ENCODE measurements around the gene PTPRCAP. TPM values are rescaled to one million over a fixed set of nuclear protein-coding genes. Genes with fewer than 3 reads are reported as not detected.

PTPRCAP gene
- total and polyA plus RNA-seq, 9 of the 15 experiments (the other 6 are each of a cell fraction or from before 2014, with no cell fraction given) = 0.22 to 2.0 (median 1.1) TPM; not detected in 4

GRCh38 chr11:67401495-67402191 is 35.8 kb downstream of the PTPRCAP start, which contains the start of gene PPP1CA (continued):
- TF ChIP-seq SNRNP70 (optimal IDR thresholded peaks at IDR 0.05; ENCODE audit: low read depth, low read length) = no peak
- peak; percentile 61 for TF ChIP-seq KDM5B (IDR thresholded peaks at IDR 0.05; ENCODE audit: insufficient replicate concordance, low read depth, low read length)
- no peak for TF ChIP-seq FOS (IDR thresholded peaks at IDR 0.05; ENCODE audit: extremely low read depth, insufficient read length)
- peak; percentile 52 to 90 (median 85) for TF ChIP-seq YY1 (IDR thresholded peaks at IDR 0.05; ENCODE audit: borderline replicate concordance in 1 of 3, control insufficient read depth in 1 of 3, extremely low read depth in 1 of 3, insufficient read depth in 3 of 3, insufficient read length in 1 of 3, insufficient replicate concordance in 2 of 3, low read depth in 1 of 3, low read length in 2 of 3)
- no peak for TF ChIP-seq SP1 (CRISPR knock-in tag; IDR thresholded peaks at IDR 0.05)
- no peak for TF ChIP-seq HEY1 (CRISPR knock-in tag; IDR thresholded peaks at IDR 0.05; ENCODE audit: borderline replicate concordance)
- no peak for TF ChIP-seq ZBTB34 (CRISPR knock-in tag; IDR thresholded peaks at IDR 0.05)
- TF ChIP-seq MEF2A (IDR thresholded peaks at IDR 0.05; ENCODE audit: control insufficient read depth, low read depth, low read length) = no peak
- TF ChIP-seq HMG20B (CRISPR knock-in tag; IDR thresholded peaks at IDR 0.05) = no peak
- TF ChIP-seq HMG20A (CRISPR knock-in tag; conservative IDR thresholded peaks at IDR 0.05) = no peak
- no peak for TF ChIP-seq BRF2 (IDR thresholded peaks at IDR 0.05; ENCODE audit: borderline replicate concordance, insufficient read depth, insufficient read length)
- peak; percentile 10; the same call in 1 of the 2 replicates for TF ChIP-seq MBD2 (IDR thresholded peaks at IDR 0.05; ENCODE audit: borderline replicate concordance, low read depth)
- TF ChIP-seq NR0B1 (IDR thresholded peaks at IDR 0.05; ENCODE audit: partially characterized antibody) = no peak
- TF ChIP-seq MIER1 (IDR thresholded peaks at IDR 0.05; ENCODE audit: low read depth) = no peak
- TF ChIP-seq THAP7 (CRISPR knock-in tag; IDR thresholded peaks at IDR 0.05) = no peak
- TF ChIP-seq SUPT5H (IDR thresholded peaks at IDR 0.05) = no peak; the same call in none of the 2 replicates
- no peak for TF ChIP-seq SRSF1 (IDR thresholded peaks at IDR 0.05; ENCODE audit: low read depth, low read length)
- no peak for TF ChIP-seq PHTF2 (CRISPR knock-in tag; IDR thresholded peaks at IDR 0.05)
- TF ChIP-seq EGR1 (conservative IDR thresholded peaks at IDR 0.05) = peak; percentile 38; the same call in 1 of the 2 replicates
- TF ChIP-seq NCOA1 (IDR thresholded peaks at IDR 0.05; ENCODE audit: low read depth) = no peak
- no peak for TF ChIP-seq HINFP (tag; conservative IDR thresholded peaks at IDR 0.05; ENCODE audit: low read depth)
- no peak for TF ChIP-seq ZNF436 (CRISPR knock-in tag; IDR thresholded peaks at IDR 0.05)
